Activated naive CD4-positive, alpha-beta T cell treated with anti-CD3 and anti-CD28 coated beads, Interleukin-2, amount 50 U/mL, for 72 hours (primary cell): ENCODE results near the gene DLGAP3. TPM values are rescaled to one million over a fixed set of nuclear protein-coding genes. Genes with fewer than 3 reads are reported as not detected.

Source experiments
- ATAC-seq, 2 donors: fragments of 150-1000 bp; cut with Tn5 transposase; 2 replicates each; pipeline ENCODE4 v1.10.0; 2021; ENCODE audit warnings: mild to moderate bottlenecking in 2 of 2, moderate library complexity in 2 of 2
- DNase-seq, 2 donors: peaks; one replicate each; pipeline ENCODE4 v3.0.0; 2021 to 2022; ENCODE audit warnings: low spot score in 2 of 2
- H3K27ac Mint-ChIP-seq, 2 donors: one replicate each; pipeline ENCODE4 v1.8.0; 2022; ENCODE audit warnings: mild to moderate bottlenecking in 2 of 2, mixed read lengths in 2 of 2
- H3K36me3 Mint-ChIP-seq, 2 donors: one replicate each; pipeline ENCODE4 v1.8.0; 2022; ENCODE audit warnings: mixed read lengths in 2 of 2
- H3K9me3 Mint-ChIP-seq, 2 donors: one replicate each; pipeline ENCODE4 v1.8.0; 2022; ENCODE audit warnings: mixed read lengths in 2 of 2
- total RNA-seq, 2 donors: library from RNA; stranded (reverse); gene quantifications; one replicate each; pipeline ENCODE4 v1.2.3, GENCODE V29; 2022

DLGAP3 gene
- total RNA-seq, 2 donors from 2014 or later: 0.71 to 0.84 TPM

DNA sequence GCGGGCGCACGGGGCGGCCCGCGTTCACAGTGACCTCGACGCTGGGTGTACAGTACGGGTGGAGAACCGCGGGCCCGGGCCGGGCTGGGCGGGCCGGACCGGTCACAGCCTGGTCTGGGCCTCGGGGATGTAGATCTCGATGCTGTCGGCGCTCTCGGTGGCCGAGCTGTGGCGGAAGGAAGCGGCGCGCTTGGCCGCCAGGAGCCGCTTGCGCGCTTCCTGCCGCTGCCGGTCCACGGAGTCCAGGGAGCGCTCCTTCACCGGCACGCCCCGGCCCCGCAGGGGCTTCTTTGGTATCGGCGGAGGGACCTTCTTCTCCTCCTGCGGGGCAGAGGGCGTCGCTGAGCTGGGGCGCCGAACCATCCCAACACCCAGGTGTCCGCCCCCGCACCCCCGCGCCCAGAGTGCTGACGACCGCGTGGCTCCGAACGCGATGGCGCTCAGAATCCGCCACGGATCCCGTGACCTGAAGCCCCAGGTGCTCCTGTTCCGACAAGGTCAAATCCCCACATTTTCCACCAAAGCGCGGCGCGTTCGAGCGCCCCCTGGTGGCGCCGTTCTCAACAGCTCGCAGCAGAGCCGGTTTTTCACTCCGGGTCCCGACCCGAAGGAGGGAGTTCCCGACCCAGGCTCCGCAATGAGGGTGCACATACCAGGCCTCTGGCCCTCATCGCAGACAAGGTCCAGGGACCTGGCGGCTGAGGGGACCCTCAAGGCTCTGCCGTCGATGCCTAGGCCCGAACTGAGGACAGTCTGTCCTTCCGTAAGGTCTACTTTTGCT is 63.3 kb downstream of the DLGAP3 start:
- H3K27ac Mint-ChIP-seq: peak overlapping the region; percentile 85 to 88
- DNase-seq (peak; percentile 93 to 97), ATAC-seq (peak; percentile 74 to 86)
- no peaks in the 10 kb centered on the region for H3K36me3 Mint-ChIP-seq
- H3K9me3 Mint-ChIP-seq: no peaks in the 10 kb centered on the region

- no peaks in the 10 kb centered on the region for H3K36me3 Mint-ChIP-seq
- ATAC-seq (no peak), DNase-seq (no peak)
- H3K9me3 Mint-ChIP-seq: no peaks in the 10 kb centered on the region
- H3K27ac Mint-ChIP-seq: peak overlapping the region in 1 of 2 donors; percentile 85
Measured at GRCh38 chr1:34865573-34865972, 63.9 kb downstream of the DLGAP3 start.

GRCh38 chr1:34864759-34865158 is 64.7 kb downstream of the DLGAP3 start:
- no peaks in the 10 kb centered on the region for H3K36me3 Mint-ChIP-seq

GRCh38 chr1:34863501-34863900 is 65.9 kb downstream of the DLGAP3 start:
- Mint-ChIP-seq H3K9me3 (no peaks in the 10 kb centered on the region), H3K27ac (peak overlapping the region in 1 of 2 donors; percentile 85), H3K36me3 (peaks cover 8% of the 10 kb centered on the region in 2 donors)
- no peak for DNase-seq
- peak in 1 of 2 donors; percentile 25 for ATAC-seq

More at GRCh38 chr1:34864759-34865158, 64.7 kb downstream of the DLGAP3 start:
- ATAC-seq (no peak), DNase-seq (no peak)
- Mint-ChIP-seq H3K9me3 (no peaks in the 10 kb centered on the region), H3K27ac (peak overlapping the region in 1 of 2 donors; percentile 85)

DNA sequence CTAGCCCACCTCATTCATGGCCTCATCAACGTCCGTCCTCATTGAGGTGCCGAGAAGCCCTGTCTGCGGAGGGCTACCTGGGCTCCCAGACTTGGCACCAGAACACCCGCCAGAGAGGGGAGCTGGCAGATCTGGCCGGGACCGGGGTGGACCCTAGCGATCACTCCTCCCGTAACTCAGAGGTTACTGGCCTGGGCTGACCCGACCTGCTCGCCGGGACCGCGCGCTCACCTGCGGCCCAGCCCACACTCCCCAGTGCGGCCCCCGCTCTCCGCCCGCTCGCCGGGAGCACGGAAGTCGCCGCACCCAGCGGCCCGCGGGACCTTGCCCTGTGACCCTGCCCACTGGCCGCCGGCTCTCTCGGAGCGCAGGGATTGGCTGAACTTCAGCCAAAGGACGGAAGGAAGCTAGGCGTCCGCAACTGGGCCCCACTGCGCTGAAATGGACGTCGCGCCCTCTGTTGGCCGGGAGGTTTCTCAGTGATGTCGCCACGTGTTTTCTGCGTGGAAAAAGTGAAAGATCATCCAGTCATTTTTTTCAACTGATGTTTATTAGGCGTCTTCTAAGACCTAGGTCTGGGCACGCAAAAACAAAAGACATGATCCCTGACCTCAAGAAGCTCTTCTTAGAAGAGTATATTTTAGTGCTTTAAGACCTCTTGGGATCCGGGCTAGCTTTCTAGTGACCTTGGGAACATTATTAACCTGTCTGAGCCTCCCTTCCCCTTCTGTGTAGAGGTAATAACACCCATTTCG is 69.8 kb downstream of the DLGAP3 start, which contains the start of gene SMIM12:
Gene SMIM12 (minus strand): TSS at position 304 of the 755 bp plus-strand sequence. CDS start 3,772 bp downstream, outside the sequence.
- DNase-seq (peak; percentile 89 to 95), ATAC-seq (peak; percentile 92 to 97)
- Mint-ChIP-seq H3K27ac (peak within 1 kb of the TSS; percentile 94 to 98), H3K36me3 (peaks cover 8% of the 10 kb centered on the region in 2 donors), H3K9me3 (no peaks in the 10 kb centered on the region)

GRCh38 chr1:34858901-34859445 is 70.5 kb downstream of the DLGAP3 start:
- Mint-ChIP-seq H3K36me3 (peaks cover 8% of the 10 kb centered on the region in 2 donors), H3K27ac (peak overlapping the region; percentile 94 to 98), H3K9me3 (no peaks in the 10 kb centered on the region)
- ATAC-seq: peak; percentile 40 to 57
- DNase-seq: peak; percentile 44 to 65

DNA sequence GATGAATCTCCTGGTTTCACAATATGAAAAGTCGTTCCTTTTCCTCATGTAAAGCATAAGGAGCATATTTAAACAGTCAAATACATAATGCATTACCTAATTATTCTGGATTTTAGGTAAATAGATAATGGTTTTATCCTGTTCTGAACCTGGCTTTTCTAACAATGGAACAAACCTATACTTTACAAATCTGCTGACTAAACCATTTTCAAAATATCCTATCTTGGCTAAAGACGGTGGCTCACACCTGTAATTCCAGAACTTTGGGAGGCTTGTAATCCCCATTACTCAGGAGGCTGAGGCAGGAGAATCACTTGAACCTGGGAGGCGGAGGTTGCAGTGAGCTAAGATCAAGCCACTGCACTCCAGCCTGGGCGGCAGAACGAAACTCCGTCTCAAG is 72.8 kb downstream of the DLGAP3 start:
- no peak overlapping the region for H3K27ac Mint-ChIP-seq
- no peak for ATAC-seq
- peaks cover 8% of the 10 kb centered on the region in 2 donors for H3K36me3 Mint-ChIP-seq
- H3K9me3 Mint-ChIP-seq: no peaks in the 10 kb centered on the region
- DNase-seq: no peak

DNA sequence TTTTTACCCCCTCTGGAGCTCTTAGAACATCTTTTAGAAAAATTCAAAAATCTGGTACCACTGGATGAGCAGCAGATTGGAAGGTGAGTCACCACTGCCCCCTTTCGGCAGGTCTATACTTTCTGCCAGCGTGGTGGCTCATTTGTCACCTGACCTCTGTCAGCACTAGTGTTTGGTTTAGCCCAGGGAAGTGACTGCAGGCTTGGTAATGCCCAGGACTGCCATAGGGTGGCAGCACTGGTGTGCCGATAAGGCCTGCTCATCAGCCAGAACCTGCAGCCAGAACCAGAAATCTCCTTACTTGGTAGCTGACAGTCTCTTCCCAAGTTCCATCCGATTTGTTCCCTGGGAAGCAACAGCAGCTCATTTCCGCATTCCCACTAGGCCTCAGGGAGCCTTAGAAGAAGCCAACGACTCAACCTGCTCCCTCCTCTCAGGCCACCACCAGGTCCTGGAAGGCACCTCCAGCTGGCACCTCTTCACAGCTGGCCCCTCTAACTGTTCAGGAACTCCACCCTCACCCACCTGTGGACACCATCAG is 76.7 kb downstream of the DLGAP3 start:
- Mint-ChIP-seq H3K36me3 (peaks cover 7 to 13% of the 10 kb centered on the region in 2 donors), H3K9me3 (no peaks in the 10 kb centered on the region), H3K27ac (peak overlapping the region in 1 of 2 donors; percentile 21)
- ATAC-seq: peak; percentile 100
- DNase-seq: peak; percentile 89 to 90

GRCh38 chr1:34851431-34852105 is 77.9 kb downstream of the DLGAP3 start:
- ATAC-seq (no peak), DNase-seq (no peak)
- Mint-ChIP-seq H3K36me3 (peaks cover 7 to 13% of the 10 kb centered on the region in 2 donors), H3K9me3 (no peaks in the 10 kb centered on the region), H3K27ac (no peak overlapping the region)

GRCh38 chr1:34850382-34850781 is 79.1 kb downstream of the DLGAP3 start:
- no peak for DNase-seq
- peaks cover 7 to 13% of the 10 kb centered on the region in 2 donors for H3K36me3 Mint-ChIP-seq
- no peak for ATAC-seq
- no peak overlapping the region for H3K27ac Mint-ChIP-seq
- H3K9me3 Mint-ChIP-seq: no peaks in the 10 kb centered on the region

- peaks cover 7 to 13% of the 10 kb centered on the region in 2 donors for H3K36me3 Mint-ChIP-seq
- no peak for ATAC-seq
Measured at GRCh38 chr1:34847094-34847493, 82.4 kb downstream of the DLGAP3 start.

GRCh38 chr1:34846265-34846664 is 83.2 kb downstream of the DLGAP3 start:
- Mint-ChIP-seq H3K36me3 (peaks cover 7 to 13% of the 10 kb centered on the region in 2 donors), H3K9me3 (no peaks in the 10 kb centered on the region), H3K27ac (no peak overlapping the region)
- no peak for DNase-seq
- no peak for ATAC-seq

More at GRCh38 chr1:34847094-34847493, 82.4 kb downstream of the DLGAP3 start:
- no peaks in the 10 kb centered on the region for H3K9me3 Mint-ChIP-seq
- no peak overlapping the region for H3K27ac Mint-ChIP-seq
- DNase-seq: no peak

DNA sequence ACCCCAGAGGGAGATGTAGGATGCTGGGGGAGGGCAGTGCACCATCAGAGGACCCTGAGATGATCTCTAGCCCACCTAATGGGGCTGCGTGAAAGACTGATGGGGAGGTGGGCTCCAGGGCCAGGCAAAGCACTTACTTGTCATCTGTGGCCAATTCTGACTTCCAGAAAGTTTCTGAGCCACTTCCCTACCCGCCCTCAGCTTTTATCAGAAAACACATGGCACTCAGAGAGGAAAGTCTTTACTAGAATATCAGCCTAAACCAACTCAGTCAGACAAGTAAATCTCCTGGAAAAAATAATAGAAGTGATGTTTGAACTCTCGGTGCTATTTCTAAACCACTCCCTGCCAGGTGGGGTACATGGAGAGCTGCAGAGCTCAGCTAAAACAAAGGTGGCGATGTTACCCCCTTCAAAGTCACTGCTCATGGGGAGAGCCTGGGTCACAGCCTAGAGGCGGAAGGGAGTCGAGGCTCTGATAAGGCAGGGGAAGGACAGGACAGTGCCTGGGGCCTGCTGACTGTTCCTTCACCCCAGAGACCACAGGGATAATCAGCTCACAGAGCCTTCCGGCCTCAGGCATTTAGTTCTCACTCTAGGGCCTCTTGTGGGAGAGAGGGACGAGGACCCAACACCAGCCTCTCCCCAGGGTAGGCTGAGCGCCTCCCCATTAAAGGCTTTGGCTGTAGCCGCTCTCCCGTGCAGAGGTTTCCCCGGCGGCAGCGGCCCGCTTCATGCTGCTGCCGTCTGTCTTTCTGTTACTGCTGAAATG is 84.1 kb downstream of the DLGAP3 start:
- Mint-ChIP-seq H3K36me3 (peaks cover under 1 to 13% of the 10 kb centered on the region in 2 donors), H3K27ac (no peak overlapping the region), H3K9me3 (no peaks in the 10 kb centered on the region)
- ATAC-seq: no peak
- no peak for DNase-seq

DNA sequence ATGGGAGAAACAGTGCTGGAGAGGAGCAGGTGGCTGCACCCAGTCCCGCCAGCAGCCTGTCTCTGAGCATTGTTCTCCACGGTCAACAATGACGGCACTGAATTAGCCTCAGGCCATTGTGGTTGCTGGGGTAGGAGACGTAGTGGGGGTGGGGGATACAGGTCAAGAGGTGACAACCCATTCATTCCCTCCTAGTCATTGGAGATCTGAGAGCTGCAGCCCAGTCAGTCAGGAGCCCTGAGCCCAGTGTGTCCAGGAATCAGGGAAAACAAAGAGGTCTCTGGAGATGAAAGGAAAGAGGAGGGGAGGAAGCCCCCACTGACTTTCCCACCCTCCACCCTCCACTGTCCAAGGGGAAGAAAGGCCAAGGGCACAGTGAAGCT is 85.2 kb downstream of the DLGAP3 start:
- H3K9me3 Mint-ChIP-seq: no peaks in the 10 kb centered on the region
- ATAC-seq (no peak), DNase-seq (no peak)
- H3K27ac Mint-ChIP-seq: no peak overlapping the region
- H3K36me3 Mint-ChIP-seq: peaks cover 0 to 10% of the 10 kb centered on the region in 2 donors

DNA sequence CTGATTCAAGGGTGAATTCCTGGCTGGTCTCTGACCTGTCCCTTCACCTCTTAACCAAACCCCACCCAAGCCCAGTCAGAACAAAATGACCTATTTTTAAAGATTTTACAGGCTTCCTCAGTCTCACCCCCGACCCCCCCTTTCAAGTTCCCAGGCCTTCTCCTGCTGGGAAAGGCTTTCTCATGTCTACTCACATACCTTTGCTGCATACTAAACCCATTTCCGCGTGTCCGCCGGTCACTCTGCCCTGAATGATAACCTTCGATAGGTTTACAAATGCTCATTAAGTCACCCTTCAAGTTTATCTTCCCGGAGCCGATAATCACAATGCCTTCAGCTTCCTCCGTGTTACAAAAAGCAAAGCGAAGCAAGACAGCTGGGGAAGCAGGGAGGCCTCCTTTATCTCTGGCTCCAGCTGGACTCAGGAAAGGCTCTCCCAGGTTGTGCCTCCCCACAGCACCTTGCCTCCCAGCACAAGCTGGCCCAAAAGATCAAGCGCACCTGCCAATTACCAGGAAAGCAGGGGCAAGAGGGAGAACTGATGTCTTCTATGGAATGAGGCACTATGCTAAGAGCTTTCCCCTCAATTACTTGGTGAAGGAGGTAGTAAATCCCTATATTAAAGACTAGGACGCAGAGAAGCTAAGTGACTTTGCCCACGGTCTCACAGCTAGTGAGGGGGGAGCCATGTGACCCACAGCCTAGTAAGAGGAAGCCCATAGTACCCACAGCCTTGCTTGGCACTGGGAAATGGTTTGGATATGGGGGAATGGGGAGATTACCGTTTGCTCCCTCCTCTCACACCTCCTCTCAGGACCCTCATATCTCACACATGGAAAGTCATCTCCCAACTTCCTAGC is 85.8 kb downstream of the DLGAP3 start:
- Mint-ChIP-seq H3K27ac (peak overlapping the region in 1 of 2 donors; percentile 32), H3K36me3 (peaks cover 0 to 4% of the 10 kb centered on the region in 2 donors), H3K9me3 (no peaks in the 10 kb centered on the region)
- DNase-seq (no peak), ATAC-seq (no peak)
